Measurements from ENCODE around the gene BDNF.

GRCh38 chr11:27719546-27719925 lies 19.3 kb upstream of the BDNF start:
- TF ChIP-seq POLR2AphosphoS5 (IDR thresholded peaks at IDR 0.05; ENCODE audit: borderline replicate concordance, low read depth, low read length) (no peak), FOXP2 (optimal IDR thresholded peaks at IDR 0.05; ENCODE audit: control extremely low read depth, extremely low read length, insufficient read depth) (no peak)
